K562 (cell line): ENCODE measurements around the gene ISG20L2. TPM values are rescaled to one million over a fixed set of nuclear protein-coding genes. Genes with fewer than 3 reads are reported as not detected.

Experiments
- CHAMP1 ChIP-seq: fragments of 450-650 bp; IDR thresholded peaks from 2 replicates; pipeline ENCODE4 v1.6.1; 2016; ENCODE audit warnings: mild to moderate bottlenecking
- CREB1 ChIP-seq, 2 experiments: sonication (generic) in 1 of 2; formaldehyde crosslinking in 1 of 2; IDR thresholded peaks; 2 replicates each; pipeline versions ENCODE4 v1.6.1 to v1.8.0; 2012 to 2022; ENCODE audit warnings: inconsistent platforms in 1 of 2, mild to moderate bottlenecking in 1 of 2, missing genetic modification reagents in 1 of 2, moderate library complexity in 1 of 2
- GATAD2B ChIP-seq: fragments of 450-650 bp; IDR thresholded peaks from 2 replicates; pipeline ENCODE4 v1.6.1; 2017; ENCODE audit warnings: mild to moderate bottlenecking, borderline replicate concordance
- HDAC8 ChIP-seq: fragments of 450-650 bp; IDR thresholded peaks from 2 replicates; pipeline ENCODE4 v1.6.1; 2016; ENCODE audit warnings: mild to moderate bottlenecking, missing genetic modification characterization, moderate library complexity, missing compliant biosample characterization
- HDGF ChIP-seq: fragments of 450-650 bp; IDR thresholded peaks from 2 replicates; pipeline ENCODE4 v1.6.1; 2016
- HLTF ChIP-seq: fragments of 450-650 bp; IDR thresholded peaks from 2 replicates; pipeline ENCODE4 v1.6.1; 2016
- MBD1 ChIP-seq: fragments of 250-450 bp; sonication (Bioruptor Pico); IDR thresholded peaks from 2 replicates; pipeline ENCODE4 v1.8.0; 2022; ENCODE audit warnings: inconsistent platforms
- PHB ChIP-seq: fragments of 250-450 bp; sonication (Bioruptor Pico); IDR thresholded peaks from 2 replicates; pipeline ENCODE4 v1.5.0; 2021
- PTTG1 ChIP-seq: fragments of 450-650 bp; IDR thresholded peaks from 2 replicates; pipeline ENCODE4 v1.6.1; 2016; ENCODE audit warnings: low read depth, mild to moderate bottlenecking, missing genetic modification characterization, missing compliant biosample characterization
- SNRNP70 ChIP-seq: fragments of 200-400 bp; formaldehyde crosslinking; optimal IDR thresholded peaks from 2 replicates; pipeline ENCODE3; 2017; ENCODE audit warnings: low read depth, low read length
- SP2 ChIP-seq: IDR thresholded peaks from 2 replicates; pipeline ENCODE4 v1.6.1; 2011; ENCODE audit warnings: mild to moderate bottlenecking, low read depth, low read length, moderate library complexity; ENCODE audit not compliant: poor library complexity, severe bottlenecking; ENCODE audit errors: extremely low read depth
- TRIM25 ChIP-seq: fragments of 450-650 bp; IDR thresholded peaks from 2 replicates; pipeline ENCODE4 v1.7.0; 2016; ENCODE audit warnings: borderline replicate concordance
- USF2 ChIP-seq: sonication (generic); formaldehyde crosslinking; IDR thresholded peaks from 2 replicates; pipeline ENCODE4 v1.5.0; 2020; ENCODE audit warnings: missing genetic modification reagents
- ZBTB12 ChIP-seq: fragments of 250-450 bp; sonication (Bioruptor Pico); IDR thresholded peaks from 2 replicates; pipeline ENCODE4 v1.4.0; 2020
- ZKSCAN3 ChIP-seq: fragments of 250-450 bp; sonication (Bioruptor Pico); IDR thresholded peaks from 2 replicates; pipeline ENCODE4 v1.4.0; 2020
- ZNF785 ChIP-seq: fragments of 250-450 bp; sonication (Bioruptor Pico); IDR thresholded peaks from 2 replicates; pipeline ENCODE4 v1.4.0; 2020; ENCODE audit warnings: mild to moderate bottlenecking
- polyA plus RNA-seq, 8 experiments: library from polyadenylated mRNA; depleted of rRNA in 4 of 8; stranded (reverse) in 5 of 8; unstranded in 3 of 8; fragments of >200 nt; fragmentation: Nextera tagmentation in 2 of 8; fragmentation: Illumina TruSeq in 1 of 8; extraction: Ambion mirVana in 2 of 8; extraction: Trizol in 1 of 8; gene quantifications; 2 replicates each; pipeline versions ENCODE4 v1.2.1 to v1.2.3, GENCODE V29; 2011 to 2014; ENCODE audit warnings: inconsistent platforms in 1 of 8, missing spikeins in 1 of 8
- total RNA-seq, 7 experiments: library from RNA; depleted of rRNA in 6 of 7; stranded (reverse); fragments of >200 nt in 6 of 7; fragmentation: Illumina TruSeq in 2 of 7; extraction: Trizol in 2 of 7; gene quantifications; 2 replicates each; pipeline versions ENCODE4 v1.2.1 to v1.2.3, GENCODE V29; 2011 to 2021; ENCODE audit warnings: low replicate concordance in 1 of 7

Gene ISG20L2
- total and polyA plus RNA-seq, 9 of the 15 experiments (the other 6 are each of a cell fraction or from before 2014, with no cell fraction given), result 21.3 to 130 (median 50.3) TPM

GRCh38 chr1:156693848-156694689, 34.5 kb downstream of the ISG20L2 start (continued):
- TF ChIP-seq MBD1 (CRISPR knock-in tag) (no peak), CHAMP1 (no peak), CREB1 (IDR thresholded peaks at IDR 0.05) (no peak), CREB1 (CRISPR knock-in tag; IDR thresholded peaks at IDR 0.05) (peak; percentile 59; the same call in 1 of the 2 replicates), SP2 (no peak), ZKSCAN3 (no peak; the same call in 1 of the 2 replicates), PHB (CRISPR knock-in tag) (no peak), ZBTB12 (CRISPR knock-in tag) (no peak), TRIM25 (no peak), GATAD2B (no peak), HDGF (no peak), ZNF785 (CRISPR knock-in tag) (no peak), HLTF (no peak), USF2 (CRISPR knock-in tag) (no peak), HDAC8 (tag) (peak; percentile 84), PTTG1 (peak; percentile 83; the same call in 1 of the 2 replicates), SNRNP70 (no peak)
